ENCODE data around the gene WDR48.

WDR48 gene

DNA sequence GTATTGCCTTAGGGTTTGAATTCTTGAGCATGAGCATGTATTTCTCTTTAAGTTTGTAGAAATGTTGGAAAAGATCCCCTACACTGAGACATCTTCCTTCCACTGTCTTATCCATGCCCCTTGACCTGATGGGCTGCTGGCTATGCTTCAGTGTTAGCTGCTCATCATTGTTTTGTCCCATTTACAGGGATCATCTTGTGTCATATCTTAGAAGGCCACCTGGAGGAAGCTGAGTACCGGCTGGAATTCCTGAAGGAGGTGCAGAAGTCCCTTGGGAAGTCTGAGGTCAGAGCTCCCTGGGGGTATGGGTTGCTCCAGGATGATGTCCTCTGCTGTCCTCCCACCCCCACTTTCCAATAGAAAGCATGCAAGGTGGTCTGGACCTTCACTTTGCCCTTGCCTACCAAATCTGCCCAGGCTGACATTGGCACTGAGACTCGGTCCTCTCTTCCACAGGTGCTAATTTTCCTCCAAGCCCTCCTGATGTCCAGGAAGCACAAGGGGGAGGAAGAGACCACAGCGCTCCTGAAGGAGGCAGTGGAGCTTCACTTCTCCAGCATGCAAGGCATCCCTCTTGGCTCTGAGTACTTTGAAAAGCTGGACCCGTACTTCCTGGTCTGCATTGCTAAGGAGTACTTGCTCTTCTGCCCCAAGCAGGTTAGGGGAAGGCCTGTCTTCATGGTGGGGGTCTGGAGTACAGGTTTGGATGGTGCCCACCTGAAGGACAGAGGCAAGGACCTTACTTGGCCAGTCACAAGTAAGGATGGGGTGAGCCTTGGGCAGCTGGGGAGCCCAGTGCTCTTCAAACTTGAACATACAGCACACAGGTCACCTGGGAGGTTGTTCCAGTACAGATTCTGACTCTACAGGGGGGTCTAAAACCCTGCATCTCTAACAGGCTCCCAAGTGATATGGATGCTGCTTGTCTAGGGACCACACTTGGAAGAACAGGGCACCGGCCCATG, 73.3 kb downstream of the WDR48 start:
- DNase-seq: no peak

DNA sequence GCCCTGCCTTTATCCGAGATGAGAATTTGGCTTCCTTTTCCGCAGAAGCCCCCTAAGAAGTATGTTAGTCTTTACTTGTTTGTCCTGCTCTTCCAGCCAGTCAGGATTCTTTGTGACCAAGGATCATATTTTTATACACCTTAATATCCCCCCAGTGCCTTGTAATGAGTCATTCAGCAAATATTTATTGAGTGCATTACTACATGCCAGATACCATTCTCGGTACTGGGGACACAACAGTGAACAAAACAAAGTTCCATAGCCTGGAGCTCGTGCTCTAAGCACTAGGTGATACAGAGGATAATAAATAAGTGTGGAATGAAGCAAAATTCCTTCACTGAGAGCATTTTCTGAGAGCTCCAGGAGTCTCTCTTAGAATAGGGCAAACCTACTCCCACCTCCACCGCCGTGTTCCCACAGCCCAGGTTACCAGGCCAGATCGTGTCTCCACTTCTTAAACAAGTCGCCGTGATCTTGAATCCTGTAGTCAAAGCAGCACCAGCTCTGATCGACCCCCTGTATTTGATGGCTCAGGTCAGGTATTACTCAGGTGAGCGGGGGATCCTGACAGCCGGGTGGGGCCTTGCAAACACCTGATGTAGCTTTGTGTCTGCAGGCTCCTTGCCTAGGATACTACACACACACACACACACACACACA, 74.2 kb downstream of the WDR48 start:
- no peak for DNase-seq

DNA sequence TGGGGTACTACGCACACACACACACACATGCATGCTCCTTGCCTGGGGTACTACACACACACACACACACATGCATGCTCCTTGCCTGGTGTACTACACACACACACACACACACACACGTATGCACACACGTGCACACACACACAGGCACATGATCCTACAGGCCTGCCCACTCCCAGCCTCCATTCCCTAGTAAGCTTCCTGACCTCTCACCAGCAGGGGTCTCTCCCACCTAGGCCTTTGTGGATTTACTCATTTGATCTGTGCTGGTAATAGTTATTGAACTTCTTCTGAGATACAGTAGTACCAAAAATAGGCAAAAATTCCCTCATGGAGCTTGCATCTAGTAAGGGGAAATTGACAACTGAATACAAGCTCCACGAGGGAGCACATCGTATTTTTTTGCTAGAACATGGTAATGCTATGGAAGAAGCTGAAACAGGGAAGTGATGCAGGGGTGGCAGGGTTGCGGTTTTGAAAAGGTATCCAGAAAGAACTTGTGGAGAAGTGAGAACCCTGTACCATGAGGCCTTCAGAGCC, 74.8 kb downstream of the WDR48 start:
- no peak for DNase-seq

DNA sequence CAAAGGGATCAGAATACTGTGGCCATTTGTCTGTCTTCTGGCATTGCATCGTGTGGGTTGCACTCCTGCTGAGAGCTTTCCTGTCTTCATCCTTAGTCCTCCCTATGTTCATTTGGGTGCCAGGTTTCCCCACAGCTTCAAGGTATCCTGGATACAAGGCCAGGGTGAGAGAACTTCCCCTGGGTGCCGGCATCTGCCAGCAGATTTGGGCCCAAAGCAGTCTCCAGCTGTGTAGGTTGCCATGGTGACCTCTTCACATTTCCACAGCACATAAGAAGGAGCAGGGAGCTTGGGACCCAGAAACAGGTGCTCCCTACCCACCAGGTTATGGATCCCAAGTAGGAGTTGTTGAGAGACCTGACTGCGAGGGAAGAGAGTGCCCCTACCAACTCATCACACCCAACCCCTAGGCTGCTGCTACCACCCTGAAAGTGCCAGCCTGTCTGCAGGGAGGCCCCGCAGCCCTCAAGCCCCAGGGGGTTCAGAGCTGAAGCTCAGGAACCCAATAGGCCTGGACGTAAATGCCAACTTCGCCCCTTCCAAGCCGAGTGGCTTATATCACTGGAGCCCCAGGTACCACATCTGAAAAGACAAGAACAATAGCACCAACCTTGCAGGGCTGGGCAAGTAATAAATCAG, 75.6 kb downstream of the WDR48 start:
- DNase-seq: no peak

DNA sequence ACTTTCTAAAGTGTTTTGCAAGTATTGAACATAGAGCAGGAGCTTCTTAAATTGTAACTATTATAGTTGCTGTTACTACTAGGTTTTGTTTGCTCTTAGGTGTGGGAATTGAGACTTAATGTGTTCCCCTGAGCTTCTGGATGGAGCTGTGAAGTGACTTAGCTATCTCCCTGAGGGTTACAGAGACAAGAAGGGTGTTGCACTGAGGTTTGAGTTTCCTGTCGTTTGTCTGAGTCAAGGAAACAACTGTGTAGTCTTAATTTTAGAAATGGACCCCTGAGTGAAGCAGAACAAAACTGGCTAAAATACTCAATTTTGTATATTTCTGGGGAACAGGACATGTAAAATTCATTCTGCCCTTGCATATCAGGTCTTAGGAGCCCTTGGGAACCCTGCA, 76.1 kb downstream of the WDR48 start:
- no peak for DNase-seq

DNA sequence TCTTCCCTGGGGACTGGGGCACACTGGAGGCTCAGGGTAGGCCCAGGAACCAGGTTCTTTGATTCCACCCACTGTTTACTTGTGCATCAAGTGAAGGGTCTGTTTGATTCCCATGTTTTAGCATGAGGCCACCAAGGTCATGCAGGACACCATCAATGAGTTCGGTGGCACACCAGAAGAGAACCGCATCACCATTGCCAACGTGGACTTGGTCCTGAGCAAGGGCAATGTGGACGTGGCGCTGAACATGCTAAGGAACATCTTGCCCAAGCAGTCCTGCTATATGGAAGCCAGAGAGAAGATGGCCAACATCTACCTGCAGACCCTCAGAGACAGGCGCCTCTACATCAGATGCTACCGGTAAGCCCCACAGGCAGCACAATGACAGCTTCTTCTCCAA, 77.1 kb downstream of the WDR48 start:
- DNase-seq: no peak

DNA sequence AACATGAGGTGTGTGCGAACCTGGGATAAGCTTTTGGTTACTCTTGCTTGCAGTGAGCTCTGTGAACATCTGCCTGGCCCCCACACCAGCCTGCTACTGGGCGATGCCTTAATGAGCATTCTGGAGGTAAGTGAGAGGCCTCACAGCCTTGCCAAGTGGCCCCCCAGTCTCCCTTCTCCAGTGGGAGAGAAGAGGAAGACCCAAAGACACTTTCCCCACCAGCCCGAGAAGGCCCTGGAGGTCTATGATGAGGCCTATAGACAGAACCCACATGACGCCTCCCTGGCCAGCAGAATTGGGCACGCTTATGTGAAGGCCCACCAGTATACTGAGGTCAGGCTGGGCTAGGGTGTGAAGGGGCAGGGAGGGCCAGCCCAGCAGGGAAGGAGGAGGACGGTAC, 78.2 kb downstream of the WDR48 start:
- DNase-seq: no peak

DNA sequence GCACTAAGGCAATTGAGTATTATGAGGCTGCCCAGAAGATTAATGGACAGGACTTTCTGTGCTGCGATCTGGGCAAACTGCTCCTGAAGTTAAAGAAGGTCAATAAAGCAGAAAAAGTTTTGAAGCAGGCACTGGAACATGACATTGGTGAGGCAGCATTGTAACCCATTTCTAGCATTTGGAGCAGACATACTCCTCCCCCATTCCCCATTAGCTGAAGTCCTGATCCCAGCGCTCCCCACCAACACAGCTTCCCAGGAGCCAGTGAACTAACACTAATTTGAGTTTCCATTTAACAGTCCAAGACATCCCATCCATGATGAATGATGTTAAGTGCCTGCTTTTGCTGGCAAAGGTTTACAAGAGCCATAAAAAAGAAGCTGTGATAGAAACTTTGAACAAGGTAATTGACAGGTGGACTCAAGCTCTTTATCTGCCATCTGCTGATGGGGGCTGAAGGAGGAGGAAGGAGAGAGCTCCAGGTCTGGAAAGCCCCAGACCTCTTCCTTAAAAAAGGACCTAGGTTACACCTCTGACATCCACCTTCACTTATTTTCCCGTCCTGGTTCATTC, 79.0 kb downstream of the WDR48 start:
- DNase-seq: no peak

DNA sequence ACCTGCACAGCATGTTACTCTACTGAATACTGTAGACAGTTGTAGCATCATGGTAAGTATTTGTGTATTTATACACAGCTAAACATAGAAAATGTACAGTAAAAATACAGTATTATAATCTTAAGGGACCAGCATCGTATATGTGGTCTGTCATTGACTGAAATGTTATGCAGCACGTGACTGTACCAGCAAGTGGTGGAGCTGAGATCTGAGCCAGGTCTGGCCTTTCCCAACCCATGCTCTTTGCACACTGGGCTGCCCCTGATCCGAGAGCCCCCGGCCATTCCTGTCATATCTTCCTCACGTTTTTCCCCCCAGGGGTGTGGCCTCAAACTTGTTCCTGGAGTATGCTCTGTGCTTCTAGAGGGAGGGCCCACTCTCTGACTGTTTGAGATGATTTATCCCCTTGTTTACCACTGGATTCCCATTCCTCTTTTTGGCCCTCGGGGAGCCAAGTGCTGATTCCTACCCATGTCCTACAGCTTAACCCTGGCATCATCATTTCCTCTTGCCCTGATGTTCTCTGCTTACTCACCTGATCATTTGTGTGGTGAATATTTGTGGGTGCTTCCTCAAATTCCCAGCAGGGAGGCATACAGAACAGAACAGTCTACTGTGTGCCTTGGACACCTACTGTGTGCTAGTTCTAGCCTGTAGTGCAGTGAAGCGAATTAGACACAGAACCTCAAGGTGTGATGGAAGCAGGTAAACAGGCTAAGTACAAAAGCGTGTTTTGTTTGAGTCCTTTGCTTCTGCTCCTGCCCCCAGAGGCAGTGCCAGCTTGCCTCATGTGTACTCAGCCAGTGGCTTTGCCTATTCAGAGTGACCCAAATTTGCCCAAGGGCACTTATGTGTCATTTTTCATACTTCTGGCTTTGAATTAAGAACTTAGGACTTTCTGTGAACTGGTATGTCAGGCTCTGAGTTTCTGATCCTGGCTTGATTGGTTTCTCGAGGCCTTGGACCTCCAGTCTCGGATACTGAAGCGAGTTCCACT, 80.6 kb downstream of the WDR48 start:
- no peak for DNase-seq

DNA sequence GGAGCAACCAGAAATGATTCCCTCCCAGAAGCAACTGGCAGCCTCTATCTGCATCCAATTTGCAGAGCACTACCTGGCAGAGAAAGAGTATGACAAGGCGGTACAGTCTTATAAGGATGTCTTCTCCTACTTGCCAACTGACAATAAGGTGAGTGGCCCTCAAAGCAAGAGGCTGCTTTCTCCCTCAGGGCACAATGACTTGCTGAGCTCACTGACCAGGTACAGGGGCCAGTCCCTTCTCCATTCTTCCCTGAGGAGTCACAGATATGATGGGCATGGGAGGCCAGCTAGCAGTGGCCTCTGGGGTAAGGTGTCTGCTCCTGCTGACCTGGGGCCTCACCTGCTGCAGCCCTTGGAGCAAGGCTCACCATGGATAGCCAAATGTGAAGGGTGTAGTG, 81.3 kb downstream of the WDR48 start:
- DNase-seq: no peak

DNA sequence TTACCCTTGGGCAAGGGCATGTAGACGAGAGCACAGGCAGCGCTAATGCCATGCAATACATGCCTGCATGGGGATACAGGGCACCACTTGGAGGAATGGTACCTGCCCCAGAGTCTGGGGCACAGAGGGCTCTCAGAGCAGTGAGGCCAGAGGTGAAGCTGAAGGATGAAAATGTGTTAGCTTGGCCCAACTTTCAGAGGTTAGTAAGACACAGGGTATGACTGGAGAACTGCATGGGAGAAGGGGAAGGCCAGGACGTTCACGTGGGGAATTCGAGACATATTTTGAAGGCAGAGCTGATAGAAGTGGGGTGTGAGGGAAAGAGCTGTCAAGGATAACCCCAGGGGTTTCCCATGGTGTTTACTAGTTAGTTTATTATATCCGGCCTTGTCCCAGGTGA, 82.0 kb downstream of the WDR48 start:
- no peak for DNase-seq

DNA sequence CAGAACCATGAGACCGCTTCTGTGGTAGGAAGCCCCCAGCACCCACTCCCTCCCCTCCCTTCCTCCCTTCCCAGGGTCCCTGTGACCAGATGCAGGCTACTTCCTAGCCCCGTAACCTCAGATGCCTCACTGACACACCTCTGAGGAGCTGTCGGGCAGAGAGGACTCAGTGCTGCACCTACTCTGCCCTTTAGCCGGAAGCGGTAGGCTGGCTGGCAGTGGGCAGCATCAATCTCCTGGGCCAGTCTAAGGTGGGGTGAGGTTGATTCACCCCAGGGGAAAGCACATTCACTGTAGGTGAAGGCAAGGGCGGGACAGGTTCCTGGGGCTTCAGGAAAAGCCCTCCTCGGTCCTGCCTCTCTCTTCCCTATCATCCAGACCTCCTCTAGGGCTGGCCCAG, 82.5 kb downstream of the WDR48 start:
- no peak for DNase-seq

DNA sequence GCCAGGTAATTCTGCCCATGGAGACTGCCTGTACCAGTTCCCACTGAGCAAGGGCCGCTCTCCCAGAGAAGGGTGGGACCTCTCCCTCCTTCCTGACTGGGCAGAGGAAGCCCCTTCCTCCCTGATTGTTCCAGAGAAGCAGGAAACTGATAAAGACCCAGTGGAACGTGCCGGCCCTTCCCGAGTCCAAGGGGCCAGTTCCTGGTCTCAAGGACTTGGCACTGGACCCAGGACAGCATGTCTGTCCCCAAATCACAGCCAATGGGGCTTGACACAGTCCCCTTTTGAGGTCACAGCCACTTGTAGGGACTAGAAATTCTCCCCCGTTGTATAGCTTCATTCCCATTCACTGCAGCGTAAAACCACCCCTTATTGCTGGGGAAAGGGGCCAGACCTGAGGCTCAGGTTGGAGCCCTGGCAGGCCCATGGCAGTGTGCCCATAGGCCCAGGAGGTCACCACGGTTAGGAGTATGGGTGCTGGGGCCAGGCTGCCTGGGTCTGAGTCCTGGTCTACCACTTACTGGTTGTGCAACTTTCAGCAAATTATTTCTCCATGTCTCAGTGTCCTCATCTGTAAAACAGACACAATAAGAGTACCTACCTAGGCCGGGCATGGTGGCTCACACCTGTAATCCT, 83.5 kb downstream of the WDR48 start:
- DNase-seq: no peak

DNA sequence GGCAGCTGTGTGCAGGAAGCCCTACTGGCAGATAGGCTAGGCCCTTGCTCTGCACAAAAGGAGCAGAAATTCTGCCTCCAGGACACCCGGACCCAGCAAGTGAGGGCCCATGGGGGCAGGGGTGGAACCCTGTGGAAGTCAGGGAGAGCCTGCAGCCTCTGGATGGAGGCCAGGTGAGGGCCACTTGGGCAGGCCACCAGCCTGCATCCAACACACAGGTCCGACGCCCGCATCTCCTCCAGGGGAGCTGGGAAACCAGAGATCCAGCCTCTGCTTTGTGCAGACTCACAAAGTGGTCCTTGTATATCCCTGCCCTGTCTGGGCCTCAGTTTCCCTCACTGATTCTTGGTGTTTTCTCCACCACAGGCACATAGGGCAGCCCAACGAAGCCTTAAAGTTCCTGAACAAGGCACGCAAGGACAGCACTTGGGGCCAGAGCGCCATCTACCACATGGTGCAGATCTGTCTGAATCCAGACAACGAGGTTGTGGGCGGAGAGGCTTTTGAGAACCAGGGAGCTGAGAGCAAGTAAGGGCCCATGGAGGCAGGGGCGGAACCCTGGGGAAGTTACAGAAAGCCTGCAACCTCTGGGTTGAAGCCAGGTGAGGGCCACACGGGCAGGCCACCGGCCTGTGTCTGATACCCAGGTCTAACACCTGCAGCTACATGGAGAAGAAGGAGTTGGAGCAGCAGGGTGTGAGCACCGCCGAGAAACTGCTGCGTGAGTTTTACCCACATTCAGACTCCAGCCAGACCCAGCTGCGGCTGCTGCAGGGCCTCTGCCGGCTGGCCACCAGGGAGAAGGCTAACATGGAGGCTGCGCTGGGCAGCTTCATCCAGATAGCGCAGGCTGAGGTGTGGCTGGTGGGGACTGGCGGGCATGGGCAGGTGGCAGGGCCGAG, 85.0 kb downstream of the WDR48 start:
- no peak for DNase-seq

DNA sequence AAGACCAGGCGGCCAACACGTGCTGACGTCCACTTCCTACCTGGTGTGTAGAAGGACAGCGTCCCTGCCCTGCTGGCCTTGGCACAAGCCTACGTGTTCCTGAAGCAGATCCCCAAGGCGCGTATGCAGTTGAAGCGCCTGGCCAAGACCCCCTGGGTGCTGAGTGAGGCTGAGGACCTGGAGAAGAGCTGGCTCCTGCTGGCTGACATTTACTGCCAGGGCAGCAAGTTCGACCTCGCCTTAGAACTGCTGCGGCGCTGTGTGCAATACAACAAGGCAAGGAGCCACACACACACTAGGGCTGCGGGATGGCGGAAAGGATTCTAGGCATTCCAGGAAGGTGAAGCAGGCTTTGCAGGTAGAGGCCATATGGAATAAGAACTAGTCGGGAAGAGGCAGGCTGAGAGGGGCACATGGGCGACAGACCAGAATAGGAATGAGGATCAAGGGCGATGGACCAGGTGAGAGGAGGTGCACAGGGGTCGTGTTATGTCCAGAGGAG, 85.7 kb downstream of the WDR48 start:
- DNase-seq: no peak

DNA sequence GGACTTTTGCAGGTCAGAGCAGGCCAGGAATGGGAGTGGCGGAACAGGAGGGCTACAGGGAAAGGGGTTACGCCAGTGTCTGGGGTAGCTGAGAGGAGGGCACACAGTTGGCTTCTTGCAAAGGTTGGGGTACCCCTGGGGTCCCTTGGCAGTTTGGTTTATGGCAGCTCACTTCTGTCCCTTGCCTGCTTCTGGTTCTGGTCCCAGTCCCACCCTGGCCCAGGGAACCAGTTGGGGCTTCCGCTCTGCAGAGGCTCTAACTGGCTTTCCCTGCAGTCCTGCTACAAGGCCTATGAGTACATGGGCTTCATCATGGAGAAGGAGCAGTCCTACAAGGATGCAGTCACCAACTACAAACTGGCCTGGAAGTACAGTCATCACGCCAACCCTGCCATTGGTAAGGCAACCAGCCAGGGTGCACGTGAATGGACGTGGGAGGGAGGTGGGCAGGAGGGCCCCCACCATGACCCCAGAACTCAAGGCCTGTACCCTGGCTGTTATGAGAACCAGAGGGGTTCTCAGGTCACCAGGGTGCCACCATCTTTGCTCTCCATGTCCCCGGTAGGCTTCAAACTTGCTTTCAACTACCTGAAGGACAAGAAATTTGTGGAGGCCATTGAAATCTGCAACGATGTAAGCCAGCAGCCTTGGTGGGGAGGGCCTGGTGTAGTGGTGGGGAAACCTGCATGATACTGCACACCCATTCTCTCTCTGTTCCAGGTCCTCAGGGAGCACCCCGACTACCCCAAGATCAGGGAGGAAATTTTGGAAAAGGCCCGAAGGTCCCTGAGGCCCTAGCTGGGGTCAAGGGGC, 86.4 kb downstream of the WDR48 start:
- DNase-seq: no peak

DNA sequence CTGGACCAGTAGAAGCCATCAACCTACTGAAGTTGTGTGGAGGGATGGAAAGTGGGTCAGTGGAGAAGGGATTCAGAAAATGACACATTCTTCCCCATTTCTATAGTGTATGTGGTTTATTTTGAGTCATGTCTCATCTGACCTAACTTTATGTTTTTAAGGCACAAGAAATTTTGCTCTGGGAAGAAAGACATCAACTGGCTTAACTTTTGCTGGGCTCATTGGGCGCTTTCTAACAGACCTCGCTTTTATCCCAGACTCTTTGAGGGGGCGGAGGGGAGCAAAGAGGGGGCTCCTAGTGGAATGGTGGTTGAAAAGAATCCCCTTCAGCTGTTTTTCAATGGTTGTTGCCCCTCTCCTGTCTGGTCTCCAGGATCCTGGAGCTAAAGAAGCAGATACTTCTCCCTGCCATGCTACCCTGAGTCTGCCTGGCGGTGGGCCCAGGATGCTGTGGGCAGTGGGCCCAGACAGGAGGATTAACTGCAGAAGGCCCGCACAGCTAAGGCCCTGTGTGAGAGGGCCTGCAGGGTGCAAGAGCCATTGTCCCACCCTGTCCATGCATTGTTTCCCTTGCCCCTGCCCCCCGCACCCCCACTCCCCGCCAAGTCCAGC, 87.1 kb downstream of the WDR48 start:
- DNase-seq: no peak

DNA sequence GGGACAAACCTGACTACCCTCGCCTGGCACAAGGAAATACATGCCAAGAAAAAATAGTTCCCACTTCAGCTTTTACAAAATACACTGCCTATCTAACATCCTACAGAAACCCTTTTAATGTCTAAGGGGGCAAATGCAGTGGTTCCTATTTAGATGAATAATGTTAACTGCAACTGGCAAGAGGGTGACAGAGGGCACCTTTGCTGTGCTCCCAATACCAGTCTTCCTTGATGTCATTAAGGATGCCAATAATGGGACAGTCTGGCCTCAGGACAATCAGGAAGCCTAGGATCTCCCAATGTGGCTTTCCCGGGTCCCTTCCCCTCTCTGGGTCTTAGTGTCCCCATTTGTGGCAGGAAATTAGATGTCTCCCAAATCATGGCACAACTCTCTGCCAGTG, 87.6 kb downstream of the WDR48 start:
- DNase-seq: no peak
